Gastrocnemius medialis (tissue), 4 donors: Measurements from ENCODE around the gene ST7. TPM values are rescaled to one million over a fixed set of nuclear protein-coding genes. Genes with fewer than 3 reads are reported as not detected.

Source experiments
- ATAC-seq, 2 donors: fragments of 150-250 bp; one replicate each; pipeline ENCODE4 v1.9.1; 2016
- DNase-seq, 2 donors: peaks; one replicate each; pipeline ENCODE4 v3.0.0-alpha.2; 2019
- H3K27ac ChIP-seq, 4 donors: fragments of 200-600 bp; sonication (generic); 1 replicate in 1 of 4; 2 replicates in 3 of 4; pipeline ENCODE4 v1.5.1; 2016 to 2018; ENCODE audit warnings: mild to moderate bottlenecking in 2 of 4, moderate library complexity in 1 of 4
- H3K27me3 ChIP-seq, 3 donors: fragments of 200-600 bp; sonication (generic) in 2 of 3; 1 replicate in 1 of 3; 2 replicates in 2 of 3; pipeline versions ENCODE4 v1.5.1 to v1.6.0; 2016 to 2019; ENCODE audit warnings: mild to moderate bottlenecking in 1 of 3, moderate library complexity in 1 of 3
- H3K36me3 ChIP-seq, 2 donors: fragments of 200-600 bp; sonication (generic) in 1 of 2; one replicate each; pipeline ENCODE4 v1.5.1; 2017 to 2018
- H3K4me1 ChIP-seq, 2 donors: fragments of 200-600 bp; sonication (generic) in 1 of 2; one replicate each; pipeline ENCODE4 v1.5.1; 2016 to 2017; ENCODE audit warnings: mild to moderate bottlenecking in 2 of 2
- H3K4me3 ChIP-seq, 4 donors: fragments of 200-600 bp; sonication (generic) in 3 of 4; 1 replicate in 1 of 4; 2 replicates in 3 of 4; pipeline ENCODE4 v1.5.1; 2016 to 2019; ENCODE audit warnings: mild to moderate bottlenecking in 2 of 4
- H3K9me3 ChIP-seq, 3 donors: fragments of 200-600 bp; sonication (generic) in 2 of 3; 1 replicate in 1 of 3; 2 replicates in 2 of 3; pipeline ENCODE4 v1.5.1; 2016 to 2019
- POLR2A ChIP-seq, 2 donors: fragments of 450-650 bp; IDR thresholded peaks; one replicate each; pipeline ENCODE4 v1.6.1; 2017; ENCODE audit warnings: antibody characterized with exemption in 2 of 2, mild to moderate bottlenecking in 2 of 2, moderate library complexity in 2 of 2
- in situ Hi-C, 4 donors: fragments of 200-750 bp; cut with MboI; loops; one replicate each; pipeline versions ENCODE4 v1.15.0 to v1.8.0; 2017; ENCODE audit warnings: low sequenced_read_pairs in 4 of 4
- intact Hi-C: fragments of 100-400 bp; cut with DNase I; formaldehyde crosslinking; loops from one replicate; pipeline ENCODE4 v1.15.1; 2023; ENCODE audit warnings: low total_unique reads
- total RNA-seq, 4 donors: library from RNA; depleted of rRNA; stranded (reverse); fragments of >200 nt; gene quantifications; one replicate each; pipeline versions ENCODE4 v1.1.0 to v1.2.3, GENCODE V29; 2016
- TF ChIP-seq, protein P1 (sequence below), 5 experiments: fragments of 450-650 bp in 3 of 5; fragments of 200-600 bp in 2 of 5; sonication (generic) in 2 of 5; IDR thresholded peaks in 4 of 5; conservative IDR thresholded peaks in 1 of 5; 1 replicate in 4 of 5; 2 replicates in 1 of 5; pipeline ENCODE4 v1.5.1; 2016 to 2019; ENCODE audit warnings: antibody characterized with exemption in 5 of 5, mild to moderate bottlenecking in 3 of 5, moderate library complexity in 3 of 5

The ST7 gene
- total RNA-seq, 4 donors from 2014 or later: 5.5 to 14.5 (median 11.9) TPM

DNA sequence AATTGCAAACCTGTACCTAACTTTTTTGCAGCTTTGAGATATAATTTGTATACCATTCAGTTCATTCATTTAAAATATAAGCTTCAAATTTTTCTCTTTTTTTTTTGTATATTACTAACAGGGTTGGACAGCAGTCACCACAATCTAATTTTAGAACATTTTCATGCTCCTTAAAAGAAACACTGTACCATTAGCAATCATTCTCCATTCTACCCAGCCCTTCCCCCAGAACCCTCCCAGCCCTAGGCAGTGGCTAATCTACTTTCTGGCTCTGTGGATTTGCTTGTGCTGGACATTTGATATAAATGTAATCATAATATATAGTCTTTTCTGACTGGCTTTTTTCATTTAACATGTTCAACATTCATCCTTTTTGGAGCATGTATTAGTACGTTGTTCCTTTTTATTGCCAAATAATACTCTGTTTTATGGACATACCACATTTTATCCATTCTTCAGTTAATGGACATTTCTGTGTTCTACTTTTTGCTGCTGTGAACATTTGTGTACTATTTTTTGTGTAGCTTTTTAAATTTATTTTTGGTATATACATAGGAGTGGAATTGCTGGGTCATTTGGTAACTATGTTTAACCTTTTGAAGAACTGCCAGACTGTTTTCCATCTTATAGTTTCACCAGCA lies 40.9 kb upstream of the ST7 start:
- Histone ChIP-seq H3K36me3 (peaks cover 7 to 66% of the 10 kb centered on the region in 2 donors), H3K27ac (peak overlapping the region; percentile 4 to 47 (median 28)), H3K9me3 (no peaks in the 10 kb centered on the region), H3K4me1 (peaks cover 9 to 42% of the 10 kb centered on the region in 2 donors), H3K27me3 (no peaks in the 10 kb centered on the region), H3K4me3 (no peak overlapping the region)
- DNase-seq (no peak), ATAC-seq (peak in 1 of 2 donors; percentile 44)
- in situ Hi-C loops: no loop called here
- intact Hi-C loops: no loop called here
- TF ChIP-seq POLR2A (IDR thresholded peaks at IDR 0.05): no peak
- TF ChIP-seq, protein P1, sequence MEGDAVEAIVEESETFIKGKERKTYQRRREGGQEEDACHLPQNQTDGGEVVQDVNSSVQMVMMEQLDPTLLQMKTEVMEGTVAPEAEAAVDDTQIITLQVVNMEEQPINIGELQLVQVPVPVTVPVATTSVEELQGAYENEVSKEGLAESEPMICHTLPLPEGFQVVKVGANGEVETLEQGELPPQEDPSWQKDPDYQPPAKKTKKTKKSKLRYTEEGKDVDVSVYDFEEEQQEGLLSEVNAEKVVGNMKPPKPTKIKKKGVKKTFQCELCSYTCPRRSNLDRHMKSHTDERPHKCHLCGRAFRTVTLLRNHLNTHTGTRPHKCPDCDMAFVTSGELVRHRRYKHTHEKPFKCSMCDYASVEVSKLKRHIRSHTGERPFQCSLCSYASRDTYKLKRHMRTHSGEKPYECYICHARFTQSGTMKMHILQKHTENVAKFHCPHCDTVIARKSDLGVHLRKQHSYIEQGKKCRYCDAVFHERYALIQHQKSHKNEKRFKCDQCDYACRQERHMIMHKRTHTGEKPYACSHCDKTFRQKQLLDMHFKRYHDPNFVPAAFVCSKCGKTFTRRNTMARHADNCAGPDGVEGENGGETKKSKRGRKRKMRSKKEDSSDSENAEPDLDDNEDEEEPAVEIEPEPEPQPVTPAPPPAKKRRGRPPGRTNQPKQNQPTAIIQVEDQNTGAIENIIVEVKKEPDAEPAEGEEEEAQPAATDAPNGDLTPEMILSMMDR (IDR thresholded peaks at IDR 0.05 in 4 of 5, conservative IDR thresholded peaks at IDR 0.05 in 1 of 5): no peak

DNA sequence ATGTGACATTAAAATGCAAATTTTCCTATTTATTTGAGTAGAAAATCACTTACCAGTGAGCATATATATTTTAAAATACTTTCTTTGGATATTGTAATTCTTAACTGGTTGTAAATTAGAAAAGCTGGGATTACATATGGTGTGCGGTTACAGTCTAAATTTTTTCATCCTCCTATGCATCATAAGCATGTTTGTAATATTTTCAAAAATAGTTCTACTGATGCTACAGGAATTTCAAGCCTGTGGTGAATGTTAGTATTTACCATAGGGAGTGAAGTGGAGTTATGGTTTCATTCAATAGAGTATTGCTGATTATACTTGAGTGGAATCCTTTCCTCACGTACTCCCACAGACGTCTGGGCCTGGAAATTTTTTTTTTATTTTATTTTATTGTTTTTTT lies 34.6 kb upstream of the ST7 start:
- H3K9me3 ChIP-seq: no peaks in the 10 kb centered on the region
- no peaks in the 10 kb centered on the region for H3K27me3 ChIP-seq
- DNase-seq (no peak), ATAC-seq (no peak)
- H3K27ac ChIP-seq: no peak overlapping the region
- intact Hi-C loops (no loop called here), in situ Hi-C loops (no loop called here)
- H3K36me3 ChIP-seq: peaks cover 7 to 40% of the 10 kb centered on the region in 2 donors
- no peaks in the 10 kb centered on the region for H3K4me1 ChIP-seq
- H3K4me3 ChIP-seq: no peak overlapping the region
- no peak for TF ChIP-seq POLR2A (IDR thresholded peaks at IDR 0.05)
- TF ChIP-seq, protein P1 (IDR thresholded peaks at IDR 0.05 in 4 of 5, conservative IDR thresholded peaks at IDR 0.05 in 1 of 5): no peak

DNA sequence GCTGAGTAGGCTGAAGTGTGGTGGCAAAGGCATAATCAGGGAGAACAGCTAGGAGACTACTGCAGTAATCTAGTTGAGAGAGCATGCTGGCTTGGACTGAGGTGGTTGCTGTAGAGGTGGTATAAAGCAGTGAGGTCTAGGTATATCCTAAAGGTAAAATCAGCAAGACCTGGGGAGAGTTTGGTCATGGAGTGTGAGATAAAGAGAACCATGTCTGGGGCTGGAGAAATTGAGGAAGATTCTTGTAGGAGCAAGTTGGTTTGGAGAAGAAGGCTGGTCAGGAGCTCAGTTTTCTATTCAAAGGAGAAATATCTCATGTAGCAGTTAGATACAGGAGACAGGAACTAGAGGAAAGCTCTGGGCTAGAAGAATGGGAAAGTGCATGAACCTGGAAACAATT lies 32.9 kb upstream of the ST7 start:
- no peaks in the 10 kb centered on the region for H3K27me3 ChIP-seq
- ATAC-seq (no peak), DNase-seq (no peak)
- intact Hi-C loops: no loop called here
- H3K9me3 ChIP-seq: no peaks in the 10 kb centered on the region
- H3K36me3 ChIP-seq: peaks cover 7 to 31% of the 10 kb centered on the region in 2 donors
- H3K27ac ChIP-seq: no peak overlapping the region
- no peak overlapping the region for H3K4me3 ChIP-seq
- no peaks in the 10 kb centered on the region for H3K4me1 ChIP-seq
- in situ Hi-C loops: loop anchor here in 1 of 4 donors (5.0 kb wide), 1 partner anchor 42 kb away; no protein-coding TSS in a partner anchor
- no peak for TF ChIP-seq POLR2A (IDR thresholded peaks at IDR 0.05)
- TF ChIP-seq, protein P1 (IDR thresholded peaks at IDR 0.05 in 4 of 5, conservative IDR thresholded peaks at IDR 0.05 in 1 of 5): no peak

DNA sequence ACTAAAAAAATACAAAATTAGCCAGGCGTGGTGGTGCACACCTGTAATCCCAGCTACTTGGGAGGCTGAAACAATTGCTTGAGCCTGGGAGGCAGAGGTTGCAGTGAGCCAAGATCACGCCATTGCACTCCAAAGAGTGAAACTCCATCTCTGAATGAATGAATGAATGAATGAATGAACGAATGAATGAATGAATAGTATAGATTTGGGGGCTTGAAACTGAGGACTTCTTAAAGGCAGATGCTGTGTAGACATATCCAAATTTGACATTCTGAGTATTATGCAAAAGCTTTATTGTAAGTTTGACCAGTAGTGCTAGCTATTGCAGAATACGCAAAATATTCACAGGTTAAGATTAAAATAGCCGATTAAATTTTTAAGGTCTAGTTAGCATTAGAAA lies 30.8 kb upstream of the ST7 start:
- no peak overlapping the region for H3K4me3 ChIP-seq
- DNase-seq (no peak), ATAC-seq (no peak)
- H3K27ac ChIP-seq: no peak overlapping the region
- H3K27me3 ChIP-seq: no peaks in the 10 kb centered on the region
- intact Hi-C loops: no loop called here
- TF ChIP-seq, protein P1 (IDR thresholded peaks at IDR 0.05 in 4 of 5, conservative IDR thresholded peaks at IDR 0.05 in 1 of 5): no peak
- no peak for TF ChIP-seq POLR2A (IDR thresholded peaks at IDR 0.05)
- H3K36me3 ChIP-seq: peaks cover 0 to 11% of the 10 kb centered on the region in 2 donors
- H3K9me3 ChIP-seq: no peaks in the 10 kb centered on the region
- H3K4me1 ChIP-seq: no peaks in the 10 kb centered on the region
- in situ Hi-C loops: loop anchor here in 1 of 4 donors (5.0 kb wide), 1 partner anchor 40 kb away; no protein-coding TSS in a partner anchor
